GM12873 (cell line): ENCODE results near the gene WDR17.

Experiments used
- CTCF ChIP-seq: IDR thresholded peaks from 2 replicates; pipeline ENCODE4 v1.5.1; 2012; ENCODE audit warnings: low read depth, mild to moderate bottlenecking, moderate library complexity, low read length, control low read depth; ENCODE audit not compliant: insufficient read depth; ENCODE audit errors: missing control alignments

Gene WDR17

GRCh38 chr4:176163041-176163440 is 97.4 kb downstream of the WDR17 start:
- no peak for TF ChIP-seq CTCF

- TF ChIP-seq CTCF = no peak
These were observed 119.4 kb downstream of the WDR17 start for GRCh38 chr4:176185051-176185450.

- no peak for TF ChIP-seq CTCF
These were observed 120.4 kb downstream of the WDR17 start for GRCh38 chr4:176186067-176186466.

- no peak for TF ChIP-seq CTCF
These were observed 121.2 kb downstream of the WDR17 start for GRCh38 chr4:176186671-176187395.

GRCh38 chr4:176187624-176188023 is 122.0 kb downstream of the WDR17 start:
- no peak for TF ChIP-seq CTCF

GRCh38 chr4:176188654-176189053 is 123.0 kb downstream of the WDR17 start:
- no peak for TF ChIP-seq CTCF

GRCh38 chr4:176189891-176190795 is 124.5 kb downstream of the WDR17 start:
- TF ChIP-seq CTCF = no peak
